Esophagus (tissue), 2 donors: ENCODE measurements around the gene TLX2. TPM values are rescaled to one million over a fixed set of nuclear protein-coding genes. Genes with fewer than 3 reads are reported as not detected.

Experiments used
- H3K27ac ChIP-seq, 2 donors: one replicate each; pipeline ENCODE4 v1.5.1; 2013; ENCODE audit warnings: low read depth in 2 of 2, mild to moderate bottlenecking in 2 of 2, inconsistent platforms in 1 of 2, low read length in 1 of 2, moderate library complexity in 1 of 2
- H3K27me3 ChIP-seq, 2 donors: one replicate each; pipeline ENCODE4 v1.6.1; 2013; ENCODE audit warnings: low read length in 2 of 2, control low read depth in 1 of 2, mild to moderate bottlenecking in 1 of 2; ENCODE audit not compliant: insufficient read depth in 2 of 2, control insufficient read depth in 1 of 2
- H3K36me3 ChIP-seq, 2 donors: one replicate each; pipeline ENCODE4 v1.6.1; 2013; ENCODE audit warnings: low read length in 1 of 2; ENCODE audit not compliant: control insufficient read depth in 2 of 2, insufficient read depth in 2 of 2
- H3K4me1 ChIP-seq, 2 donors: one replicate each; pipeline ENCODE4 v1.6.1; 2013; ENCODE audit warnings: low read length in 1 of 2; ENCODE audit not compliant: control insufficient read depth in 2 of 2, insufficient read depth in 2 of 2
- H3K4me3 ChIP-seq, 2 donors: one replicate each; pipeline ENCODE4 v1.5.1; 2013; ENCODE audit warnings: low read length in 2 of 2, mild to moderate bottlenecking in 2 of 2, low read depth in 1 of 2, moderate library complexity in 1 of 2
- H3K9me3 ChIP-seq, 2 donors: one replicate each; pipeline ENCODE4 v1.6.1; 2013; ENCODE audit warnings: mild to moderate bottlenecking in 2 of 2, low read depth in 1 of 2, low read length in 1 of 2, moderate library complexity in 1 of 2; ENCODE audit not compliant: control insufficient read depth in 2 of 2, insufficient read depth in 1 of 2
- WGBS, 2 donors: extraction: QIAGEN DNeasy Blood & Tissue Kit; methylation state at CpG; one replicate each; pipeline ENCODE4 v1.1.7; 2013; 5-methylcytosine and 5-hydroxymethylcytosine counted together
- polyA plus RNA-seq, 2 donors: library from polyadenylated mRNA; stranded (reverse); fragments of 200-250 nt; gene quantifications; one replicate each; pipeline ENCODE4 v1.2.3, GENCODE V29; 2013
- donor health status: healthy with polysubstance abuse.
- donor health status: Bipolar disorder and iron deficiency.

The TLX2 gene
- polyA plus RNA-seq, 2 donors = 0.01 TPM; not detected in 1

GRCh38 chr2:74495440-74495839, 18.8 kb upstream of the TLX2 start:
- Histone ChIP-seq H3K4me3 (no peak overlapping the region), H3K27ac (no peak overlapping the region), H3K36me3 (peaks cover 20 to 31% of the 10 kb centered on the region in 2 donors), H3K9me3 (no peaks in the 10 kb centered on the region), H3K27me3 (peaks cover 0 to 13% of the 10 kb centered on the region in 2 donors), H3K4me1 (peaks cover 14 to 18% of the 10 kb centered on the region in 2 donors)
- WGBS, 2 donors = 86 to 88% methylated on average over 1 of the region's 1 CpG

GRCh38 chr2:74496997-74497776, 17.1 kb upstream of the TLX2 start:
- peaks cover 0 to 14% of the 10 kb centered on the region in 2 donors for H3K27me3 ChIP-seq
- peaks cover 7 to 13% of the 10 kb centered on the region in 2 donors for H3K36me3 ChIP-seq
- 55 to 63% methylated on average over 19 of the region's 19 CpGs for WGBS, 2 donors
- H3K4me1 ChIP-seq = peaks cover 16 to 18% of the 10 kb centered on the region in 2 donors
- H3K9me3 ChIP-seq = no peaks in the 10 kb centered on the region
- peak overlapping the region in 1 of 2 donors; percentile 32 for H3K4me3 ChIP-seq
- H3K27ac ChIP-seq = no peak overlapping the region

- H3K27me3 ChIP-seq = peaks cover 0 to 14% of the 10 kb centered on the region in 2 donors
- peaks cover 17 to 18% of the 10 kb centered on the region in 2 donors for H3K4me1 ChIP-seq
- peak overlapping the region; percentile 32 to 42 for H3K4me3 ChIP-seq
- 3% methylated on average over 59 to 61 of the region's 61 CpGs for WGBS, 2 donors
- no peak overlapping the region for H3K27ac ChIP-seq
- no peaks in the 10 kb centered on the region for H3K9me3 ChIP-seq
- peaks cover 3 to 6% of the 10 kb centered on the region in 2 donors for H3K36me3 ChIP-seq
Measured at GRCh38 chr2:74497777-74498499, 16.3 kb upstream of the TLX2 start.

GRCh38 chr2:74498500-74499266, 15.6 kb upstream of the TLX2 start:
- Histone ChIP-seq H3K9me3 (no peaks in the 10 kb centered on the region), H3K4me3 (peak overlapping the region; percentile 32 to 42), H3K27ac (no peak overlapping the region), H3K4me1 (peaks cover 17 to 18% of the 10 kb centered on the region in 2 donors), H3K36me3 (peaks cover 0 to under 1% of the 10 kb centered on the region in 2 donors), H3K27me3 (peaks cover 0 to 14% of the 10 kb centered on the region in 2 donors)
- WGBS, 2 donors = 2 to 4% methylated on average over 41 of the region's 41 CpGs

GRCh38 chr2:74499267-74499939, 14.8 kb upstream of the TLX2 start, which contains the start of gene LBX2:
TSS of gene LBX2 (minus strand) at chr2:74499603. CDS start at chr2:74499537, 66 bp downstream.
- Histone ChIP-seq H3K27ac (no peak within 1 kb of the TSS), H3K36me3 (no peaks in the 10 kb centered on the region), H3K9me3 (no peaks in the 10 kb centered on the region), H3K4me3 (peak within 1 kb of the TSS; percentile 30 to 32), H3K27me3 (peaks cover 0 to 14% of the 10 kb centered on the region in 2 donors), H3K4me1 (peaks cover 17 to 18% of the 10 kb centered on the region in 2 donors)
- 8 to 11% methylated on average over 62 to 65 of the region's 65 CpGs for WGBS, 2 donors

GRCh38 chr2:74499940-74500577, 14.2 kb upstream of the TLX2 start:
- Histone ChIP-seq H3K36me3 (peaks cover 0 to under 1% of the 10 kb centered on the region in 2 donors), H3K27me3 (peaks cover 0 to 14% of the 10 kb centered on the region in 2 donors), H3K4me3 (no peak overlapping the region), H3K9me3 (no peaks in the 10 kb centered on the region), H3K27ac (no peak overlapping the region), H3K4me1 (peaks cover 17 to 18% of the 10 kb centered on the region in 2 donors)
- 63 to 68% methylated on average over 15 of the region's 15 CpGs for WGBS, 2 donors

- Histone ChIP-seq H3K4me1 (peaks cover 17 to 18% of the 10 kb centered on the region in 2 donors), H3K4me3 (no peak overlapping the region)
Measured at GRCh38 chr2:74500578-74500946, 13.7 kb upstream of the TLX2 start.

GRCh38 chr2:74501335-74502071, 12.7 kb upstream of the TLX2 start:
- peaks cover 17 to 22% of the 10 kb centered on the region in 2 donors for H3K4me1 ChIP-seq
- 78 to 84% methylated on average over 17 to 18 of the region's 18 CpGs for WGBS, 2 donors
- no peak overlapping the region for H3K4me3 ChIP-seq
- no peak overlapping the region for H3K27ac ChIP-seq
- H3K36me3 ChIP-seq = peaks cover 0 to 8% of the 10 kb centered on the region in 2 donors
- peaks cover 0 to 14% of the 10 kb centered on the region in 2 donors for H3K27me3 ChIP-seq
- no peaks in the 10 kb centered on the region for H3K9me3 ChIP-seq

More at GRCh38 chr2:74500578-74500946, 13.7 kb upstream of the TLX2 start:
- peaks cover 0 to 14% of the 10 kb centered on the region in 2 donors for H3K27me3 ChIP-seq
- H3K9me3 ChIP-seq = no peaks in the 10 kb centered on the region
- no peak overlapping the region for H3K27ac ChIP-seq
- peaks cover 0 to 6% of the 10 kb centered on the region in 2 donors for H3K36me3 ChIP-seq
